ENCODE measurements around the gene CLEC11A.
A peak's percentile ranks its signal among the peaks of the same experiment; 100 is the strongest.

CLEC11A gene

GRCh38 chr19:50719566-50719965 is 3.6 kb upstream of the CLEC11A start, which contains the start of gene SHANK1:
SHANK1 (minus strand) TSS chr19:50719802; CDS start chr19:50716919, 2,883 bp downstream.
- intact Hi-C loops (cut with DNase I): no loop called here
- peak in 8 of 42 donors; percentile 21 to 56 (median 44) for DNase-seq

- no peak for DNase-seq
- intact Hi-C loops (cut with DNase I): loop anchor here (5.0 kb wide), 1 partner anchor 62 kb away; no protein-coding TSS in a partner anchor
These were observed 2.8 kb upstream of the CLEC11A start for GRCh38 chr19:50720181-50720920.

GRCh38 chr19:50720921-50721381 is 2.2 kb upstream of the CLEC11A start:
- peak in 25 of 42 donors; percentile 4 to 77 (median 43) for DNase-seq
- intact Hi-C loops (cut with DNase I): loop anchor here (5.0 kb wide), 1 partner anchor 61 kb away; no protein-coding TSS in a partner anchor

- intact Hi-C loops (cut with DNase I): loop anchor here (5.0 kb wide), 1 partner anchor 61 kb away; no protein-coding TSS in a partner anchor
- peak in 12 of 42 donors; percentile 14 to 74 (median 39) for DNase-seq
These were observed 1.6 kb upstream of the CLEC11A start for GRCh38 chr19:50721441-50722137.

GRCh38 chr19:50722201-50723013 is 757 bp upstream of the CLEC11A start:
- no peak for DNase-seq
- intact Hi-C loops (cut with DNase I): loop anchor here (5.0 kb wide), 1 partner anchor 60 kb away; no protein-coding TSS in a partner anchor

- peak in 1 of 42 donors; percentile 8 for DNase-seq
- intact Hi-C loops (cut with DNase I): loop anchor here (5.0 kb wide), 1 partner anchor 58 kb away; no protein-coding TSS in a partner anchor
These were observed 764 bp downstream of the CLEC11A start for GRCh38 chr19:50723735-50724521.

GRCh38 chr19:50724522-50725217 is 1.5 kb downstream of the CLEC11A start:
- peak; percentile 98 to 100 (median 99) for DNase-seq
- intact Hi-C loops (cut with DNase I): loop anchor here (5.0 kb wide), 1 partner anchor 58 kb away; no protein-coding TSS in a partner anchor

- intact Hi-C loops (cut with DNase I): no loop called here
- DNase-seq: no peak
These were observed 2.2 kb downstream of the CLEC11A start for GRCh38 chr19:50725218-50725910.

- intact Hi-C loops (cut with DNase I): no loop called here
- no peak for DNase-seq
These were observed 2.7 kb downstream of the CLEC11A start for GRCh38 chr19:50725911-50726230.

GRCh38 chr19:50728084-50728737 is 5.0 kb downstream of the CLEC11A start:
- DNase-seq: peak; percentile 63 to 93 (median 84)
- intact Hi-C loops (cut with DNase I): no loop called here

- intact Hi-C loops (cut with DNase I): no loop called here
- no peak for DNase-seq
These were observed 6.7 kb downstream of the CLEC11A start for GRCh38 chr19:50729894-50730293.

GRCh38 chr19:50735869-50736268 is 12.7 kb downstream of the CLEC11A start:
- DNase-seq: no peak
- intact Hi-C loops (cut with DNase I): no loop called here

- intact Hi-C loops (cut with DNase I): no loop called here
- DNase-seq: no peak
These were observed 13.2 kb downstream of the CLEC11A start for GRCh38 chr19:50736338-50736737.

- intact Hi-C loops (cut with DNase I): no loop called here
- no peak for DNase-seq
These were observed 16.2 kb downstream of the CLEC11A start for GRCh38 chr19:50739132-50739913.

GRCh38 chr19:50739914-50740426 is 16.8 kb downstream of the CLEC11A start:
- intact Hi-C loops (cut with DNase I): no loop called here
- no peak for DNase-seq

Data from head of caudate nucleus (tissue), 42 donors.